ENCODE results near the gene KRTAP10-12.

- TF ChIP-seq CTCF (IDR thresholded peaks at IDR 0.05 in 8 of 11, conservative IDR thresholded peaks at IDR 0.05 in 3 of 11) (no peak), POLR2AphosphoS5 (IDR thresholded peaks at IDR 0.05) (no peak)
These were observed 15.0 kb upstream of the KRTAP10-12 start, which contains the start of gene KRTAP12-1 for GRCh38 chr21:44681861-44682579.

Measured in spleen (tissue), 7 donors.